ENCODE results near the gene KRTAP4-11.

- TF ChIP-seq CTCF (IDR thresholded peaks at IDR 0.05; ENCODE audit: low read depth, low read length) = no peak
- no peak for TF ChIP-seq EZH2phosphoT487 (IDR thresholded peaks at IDR 0.05; ENCODE audit: low read depth)
These were observed 548 bp upstream of the KRTAP4-11 start for GRCh38 chr17:41118721-41119120.
